GM18909 (cell line): ENCODE data around the gene CACNA1G.

Source experiments
- ATAC-seq: cut with Tn5 transposase; IDR thresholded peaks from one replicate; pipeline ENCODE4 v1.9.1; 2021; ENCODE audit warnings: mild to moderate bottlenecking; ENCODE audit not compliant: unreplicated experiment, poor library complexity

CACNA1G gene

GRCh38 chr17:50642071-50642721 is 81.7 kb downstream of the CACNA1G start:
- no peak for ATAC-seq

- no peak for ATAC-seq
Observed at GRCh38 chr17:50642722-50643656, 82.5 kb downstream of the CACNA1G start.

- ATAC-seq, result no peak
Observed at GRCh38 chr17:50645748-50646682, 85.5 kb downstream of the CACNA1G start.

- ATAC-seq, result no peak
Observed at GRCh38 chr17:50647187-50647586, 86.7 kb downstream of the CACNA1G start.

GRCh38 chr17:50649042-50649908 is 88.8 kb downstream of the CACNA1G start:
- ATAC-seq, result no peak

GRCh38 chr17:50651661-50652060 is 91.1 kb downstream of the CACNA1G start:
- ATAC-seq, result no peak

GRCh38 chr17:50653738-50654137 is 93.2 kb downstream of the CACNA1G start:
- ATAC-seq, result no peak

- ATAC-seq, result no peak
Observed at GRCh38 chr17:50656509-50656908, 96.0 kb downstream of the CACNA1G start.

- ATAC-seq, result no peak
Observed at GRCh38 chr17:50657054-50657453, 96.5 kb downstream of the CACNA1G start.

GRCh38 chr17:50657627-50658026 is 97.1 kb downstream of the CACNA1G start:
- no peak for ATAC-seq

GRCh38 chr17:50658616-50659015 is 98.1 kb downstream of the CACNA1G start:
- ATAC-seq, result no peak

GRCh38 chr17:50659179-50659578 is 98.7 kb downstream of the CACNA1G start:
- no peak for ATAC-seq

GRCh38 chr17:50660042-50660886 is 99.7 kb downstream of the CACNA1G start:
- ATAC-seq, result no peak

GRCh38 chr17:50660887-50661345 is 100.4 kb downstream of the CACNA1G start:
- no peak for ATAC-seq

GRCh38 chr17:50661348-50661747 is 100.8 kb downstream of the CACNA1G start:
- ATAC-seq, result no peak

- ATAC-seq, result no peak
Observed at GRCh38 chr17:50661795-50662391, 101.4 kb downstream of the CACNA1G start.

- no peak for ATAC-seq
Observed at GRCh38 chr17:50662632-50663225, 102.2 kb downstream of the CACNA1G start.
